Esophagus squamous epithelium (tissue), 4 donors: ENCODE data around the gene DICER1.
A peak's percentile ranks its signal among the peaks of the same experiment; 100 is the strongest.

ENCODE experiments used
- CTCF ChIP-seq, 6 experiments: fragments of 450-650 bp in 4 of 6; fragments of 200-600 bp in 2 of 6; sonication (generic) in 2 of 6; IDR thresholded peaks; one replicate each; pipeline ENCODE4 v1.5.1; 2016 to 2019; ENCODE audit warnings: antibody characterized with exemption in 6 of 6, mild to moderate bottlenecking in 4 of 6, moderate library complexity in 4 of 6
- POLR2A ChIP-seq, 4 donors: fragments of 450-650 bp; IDR thresholded peaks; one replicate each; pipeline ENCODE4 v1.6.1; 2017; ENCODE audit warnings: antibody characterized with exemption in 4 of 4, mild to moderate bottlenecking in 4 of 4, moderate library complexity in 3 of 4

DNA sequence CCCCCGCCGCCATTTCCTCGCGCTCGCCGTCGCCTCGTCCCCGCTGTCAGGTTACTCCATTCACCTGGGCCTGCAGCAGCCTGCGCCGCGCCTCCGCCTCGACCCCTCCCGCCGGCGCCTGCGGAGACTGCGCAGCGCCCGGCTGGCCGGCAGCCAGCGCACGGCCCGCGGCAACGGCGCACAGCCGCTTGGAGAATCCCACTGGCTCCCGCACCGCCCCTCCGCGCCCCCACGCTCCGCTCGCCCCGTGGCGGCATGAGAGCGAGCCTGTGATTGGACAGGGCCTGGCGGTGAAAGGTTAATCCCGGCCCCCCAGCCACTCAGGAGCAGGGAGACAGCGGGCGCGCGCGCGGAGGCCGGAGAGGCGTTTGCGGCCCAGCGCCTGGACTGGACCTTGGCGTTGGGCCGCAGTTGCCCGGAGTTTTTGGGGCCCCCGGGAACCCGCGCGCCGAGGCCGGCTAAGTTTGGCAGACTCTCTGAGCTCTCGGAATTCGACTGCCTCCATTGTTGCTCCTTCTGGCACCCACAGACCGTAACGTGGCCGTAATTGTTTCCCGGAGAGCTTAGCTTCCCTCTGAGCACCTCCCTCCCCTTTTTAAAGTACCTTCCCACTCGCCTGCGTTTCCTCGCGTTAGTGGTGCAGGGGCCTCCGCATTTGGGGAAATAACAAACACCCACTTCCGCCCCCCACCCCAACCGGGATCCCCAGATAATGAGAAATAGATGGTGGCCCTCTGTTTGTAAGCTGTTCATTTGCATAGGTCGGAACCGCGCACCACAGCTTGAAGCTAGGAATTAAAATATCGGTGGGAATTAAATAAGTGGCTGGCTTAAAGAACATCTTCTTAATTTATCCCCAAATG, at the start of gene DICER1:
- no peak for TF ChIP-seq CTCF (IDR thresholded peaks at IDR 0.05)
- TF ChIP-seq POLR2A (IDR thresholded peaks at IDR 0.05): peak in 2 of 4 donors; percentile 57 to 81
